GM23338 (cell line): Measurements from ENCODE around the gene ZDHHC11B. TPM values are rescaled to one million over a fixed set of nuclear protein-coding genes. Genes with fewer than 3 reads are reported as not detected.

Experiments used
- ATAC-seq: fragments of 200-7000 bp; cut with Tn5 transposase; 3 replicates; pipeline ENCODE4 v1.9.1; 2020
- DNase-seq: peaks from one replicate; pipeline ENCODE4 v3.0.0-alpha.2; 2015; ENCODE audit warnings: low spot score
- H2AFZ ChIP-seq: fragments of 200-600 bp; sonication (generic); 2 replicates; pipeline ENCODE4 v1.8.0; 2016; ENCODE audit warnings: antibody characterized with exemption, mild to moderate bottlenecking, moderate library complexity
- H3F3A ChIP-seq: fragments of 200-600 bp; sonication (generic); replicated peaks from 2 replicates; pipeline ENCODE4 v1.8.0; 2017; ENCODE audit warnings: antibody characterized with exemption, mixed run types, low read depth
- H3K27ac ChIP-seq: fragments of 200-600 bp; sonication (generic); 2 replicates; pipeline ENCODE4 v1.6.1; 2016; ENCODE audit warnings: low read depth
- H3K27me3 ChIP-seq: fragments of 200-600 bp; sonication (generic); 2 replicates; pipeline ENCODE4 v1.8.0; 2016; ENCODE audit warnings: mild to moderate bottlenecking, mixed run types, moderate library complexity; ENCODE audit not compliant: insufficient read depth
- H3K36me3 ChIP-seq: fragments of 200-600 bp; sonication (generic); 2 replicates; pipeline ENCODE4 v1.8.0; 2016; ENCODE audit warnings: mild to moderate bottlenecking; ENCODE audit not compliant: insufficient read depth
- H3K4me1 ChIP-seq: fragments of 200-600 bp; sonication (generic); 2 replicates; pipeline ENCODE4 v1.8.0; 2016; ENCODE audit warnings: mild to moderate bottlenecking, moderate library complexity; ENCODE audit not compliant: insufficient read depth
- H3K4me2 ChIP-seq: fragments of 200-600 bp; sonication (generic); 2 replicates; pipeline ENCODE4 v1.7.1; 2017; ENCODE audit warnings: mixed run types
- H3K4me3 ChIP-seq: fragments of 200-600 bp; sonication (generic); 2 replicates; pipeline ENCODE4 v1.6.1; 2016; ENCODE audit warnings: mixed run types
- H3K79me2 ChIP-seq: fragments of 200-600 bp; sonication (generic); replicated peaks from 2 replicates; pipeline ENCODE4 v1.8.0; 2017; ENCODE audit warnings: mild to moderate bottlenecking; ENCODE audit not compliant: insufficient read depth
- H3K9me2 ChIP-seq: fragments of 200-600 bp; sonication (generic); 2 replicates; pipeline ENCODE4 v1.8.0; 2017; ENCODE audit not compliant: insufficient read depth
- H4K20me1 ChIP-seq: fragments of 200-600 bp; sonication (generic); replicated peaks from 2 replicates; pipeline ENCODE4 v1.8.0; 2017; ENCODE audit warnings: mild to moderate bottlenecking; ENCODE audit not compliant: insufficient read depth
- H3K27ac Mint-ChIP-seq: 2 replicates; pipeline ENCODE4 v1.8.0; 2020; ENCODE audit warnings: inconsistent platforms, mild to moderate bottlenecking, moderate library complexity, mixed read lengths
- H3K27me3 Mint-ChIP-seq: 3 replicates; pipeline ENCODE4 v1.8.0; 2022; ENCODE audit warnings: low read depth, mild to moderate bottlenecking, moderate library complexity, mixed read lengths, inconsistent platforms; ENCODE audit not compliant: insufficient read depth, poor library complexity
- H3K36me3 Mint-ChIP-seq: 3 replicates; pipeline ENCODE4 v1.8.0; 2021; ENCODE audit warnings: low read depth, mild to moderate bottlenecking, inconsistent platforms, moderate library complexity, mixed read lengths
- H3K4me1 Mint-ChIP-seq: 3 replicates; pipeline ENCODE4 v1.8.0; 2020; ENCODE audit warnings: mild to moderate bottlenecking, inconsistent platforms, mixed read lengths
- H3K4me3 Mint-ChIP-seq: 3 replicates; pipeline ENCODE4 v1.8.0; 2021; ENCODE audit warnings: moderate library complexity, mild to moderate bottlenecking, inconsistent platforms, mixed read lengths
- H3K9me3 Mint-ChIP-seq: 3 replicates; pipeline ENCODE4 v1.8.0; 2020; ENCODE audit warnings: moderate library complexity, mild to moderate bottlenecking, inconsistent platforms, mixed read lengths
- CREB1 ChIP-seq: fragments of 250-450 bp; sonication (Bioruptor Pico); IDR thresholded peaks from 2 replicates; pipeline ENCODE4 v1.5.0; 2020; ENCODE audit warnings: low read depth, mild to moderate bottlenecking, moderate library complexity
- CTCF ChIP-seq, 2 experiments: fragments of 200-600 bp in 1 of 2; sonication (generic) in 1 of 2; conservative IDR thresholded peaks; 2 replicates each; pipeline versions ENCODE4 v1.5.1 to v1.6.1; 2016 to 2017; ENCODE audit warnings: antibody characterized with exemption in 2 of 2, low read depth in 2 of 2, mild to moderate bottlenecking in 2 of 2, moderate library complexity in 1 of 2
- EZH2 ChIP-seq: fragments of 200-600 bp; sonication (generic); IDR thresholded peaks from one replicate; pipeline ENCODE4 v1.8.0; 2017; ENCODE audit warnings: antibody characterized with exemption, mild to moderate bottlenecking, low read depth; ENCODE audit not compliant: unreplicated experiment
- EZH2phosphoT487 ChIP-seq: fragments of 200-600 bp; sonication (generic); IDR thresholded peaks from one replicate; pipeline ENCODE4 v1.8.1; 2018; ENCODE audit warnings: antibody characterized with exemption; ENCODE audit not compliant: unreplicated experiment
- JUNB ChIP-seq: IDR thresholded peaks from one replicate; pipeline ENCODE4 v1.6.1; 2016; ENCODE audit warnings: antibody characterized with exemption; ENCODE audit not compliant: unreplicated experiment
- NANOG ChIP-seq: IDR thresholded peaks from 2 replicates; pipeline ENCODE4 v1.6.1; 2016; ENCODE audit warnings: antibody characterized with exemption, borderline replicate concordance
- POLR2AphosphoS5 ChIP-seq: IDR thresholded peaks from 2 replicates; pipeline ENCODE4 v1.6.1; 2016; ENCODE audit warnings: antibody characterized with exemption, low read depth
- REST ChIP-seq: IDR thresholded peaks from one replicate; pipeline ENCODE4 v1.6.1; 2018; ENCODE audit warnings: antibody characterized with exemption; ENCODE audit not compliant: unreplicated experiment
- STAT1 ChIP-seq: IDR thresholded peaks from one replicate; pipeline ENCODE4 v1.6.1; 2016; ENCODE audit warnings: antibody characterized with exemption; ENCODE audit not compliant: unreplicated experiment
- ZNF114 ChIP-seq: fragments of 250-450 bp; sonication (Bioruptor Pico); IDR thresholded peaks from 2 replicates; pipeline ENCODE4 v1.5.0; 2020; ENCODE audit warnings: mild to moderate bottlenecking, moderate library complexity
- ZNF331 ChIP-seq: fragments of 250-450 bp; sonication (Bioruptor Pico); IDR thresholded peaks from 2 replicates; pipeline ENCODE4 v1.5.0; 2020; ENCODE audit warnings: low read depth, mild to moderate bottlenecking, moderate library complexity
- polyA plus RNA-seq: library from polyadenylated mRNA; unstranded; fragments of >200 nt; fragmentation: Nextera tagmentation; extraction: Ambion mirVana; gene quantifications from 2 replicates; pipeline ENCODE4 v1.2.1, GENCODE V29; 2016
- total RNA-seq: library from RNA; depleted of rRNA; stranded (reverse); fragments of >200 nt; shearing (Covaris generic); gene quantifications from 2 replicates; pipeline ENCODE4 v1.2.3, GENCODE V29; 2014

The ZDHHC11B gene
- total and polyA plus RNA-seq, 2 experiments from 2014 or later, result 0.89 to 1.2 TPM

DNA sequence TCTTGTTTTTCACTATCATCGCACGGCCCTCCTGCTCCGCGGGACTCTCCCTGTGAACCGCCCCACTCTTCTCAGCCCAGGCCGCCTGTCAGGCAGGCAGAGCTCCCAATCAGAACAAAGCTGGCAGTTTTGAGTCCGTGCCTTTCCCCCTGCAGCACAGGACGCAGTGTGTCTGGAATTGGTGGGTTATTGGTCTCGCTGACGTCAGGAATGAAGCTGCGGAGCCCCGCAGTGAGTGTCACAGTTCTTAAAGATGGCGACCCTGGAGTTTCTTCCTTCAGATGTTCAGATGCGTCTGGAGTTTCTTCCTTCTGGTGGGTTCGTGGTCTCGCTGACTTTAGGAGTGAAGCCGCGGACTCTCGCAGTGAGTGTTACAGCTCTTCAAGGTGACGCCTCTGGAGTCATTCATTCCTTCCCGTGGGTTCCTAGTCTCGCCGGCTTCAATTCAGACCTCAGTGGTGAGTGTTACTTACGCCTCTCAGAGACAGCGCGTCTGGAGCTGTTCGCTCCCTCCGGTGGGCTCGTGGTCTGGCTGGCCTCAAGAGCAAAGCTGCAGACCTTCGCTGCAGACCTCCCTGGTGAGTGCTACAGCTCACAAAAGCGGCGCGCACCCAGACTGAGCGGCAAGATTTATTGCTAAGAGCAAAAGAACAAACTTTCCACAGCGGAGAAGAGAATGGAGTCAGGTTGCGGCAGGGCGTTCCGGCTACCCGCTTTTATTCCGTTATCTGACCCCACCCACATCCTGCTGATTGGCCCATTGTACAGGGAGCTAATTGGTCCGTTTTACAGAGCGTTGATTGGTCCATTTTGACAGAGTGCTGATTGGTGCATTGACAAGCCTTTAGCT is 7.4 kb downstream of the ZDHHC11B start (continued):
- TF ChIP-seq REST (no peak), ZNF114 (no peak), EZH2phosphoT487 (no peak), POLR2AphosphoS5 (no peak)

DNA sequence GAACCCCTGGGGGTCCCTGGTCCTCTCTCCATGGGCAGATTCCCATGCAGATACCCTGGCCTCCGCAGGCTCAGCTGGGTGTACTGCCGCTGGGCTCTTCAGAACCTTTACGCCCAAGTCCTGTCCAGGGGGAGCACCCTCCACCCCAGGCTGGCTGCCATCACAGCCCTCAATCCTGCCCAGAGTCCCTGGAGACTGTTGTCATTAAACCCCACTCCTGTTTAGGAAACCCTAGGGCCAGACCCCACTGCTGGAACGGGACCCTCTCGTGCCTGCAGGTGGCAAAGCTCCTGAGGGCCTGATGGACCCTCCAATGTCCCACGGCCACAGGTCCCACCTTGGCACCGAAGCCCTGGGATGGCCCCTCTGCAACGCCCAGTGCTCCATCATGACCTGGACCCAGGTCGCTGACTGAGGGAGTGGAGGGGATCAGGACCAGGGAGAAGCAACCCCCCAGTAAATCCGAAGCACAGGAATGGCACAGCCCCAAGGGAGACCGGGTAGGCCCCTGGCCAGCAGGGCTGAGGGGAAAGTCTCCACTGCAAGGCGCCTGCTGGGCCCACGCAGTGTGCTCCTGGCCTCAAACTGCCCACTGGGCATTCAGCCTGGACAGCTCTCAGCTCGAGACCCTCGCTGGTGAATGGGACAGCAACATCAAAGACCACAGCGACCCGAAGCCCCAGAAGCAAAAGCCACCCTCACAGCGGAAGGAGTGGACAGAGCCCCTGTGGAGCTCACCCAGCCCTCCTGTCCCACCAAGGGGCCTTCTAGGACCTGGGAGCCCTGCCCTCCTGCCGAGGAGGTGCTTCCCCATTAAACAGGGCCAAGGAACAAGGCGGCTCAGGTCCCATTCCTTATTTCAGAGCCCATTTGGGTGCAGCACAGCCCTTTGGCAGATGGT is 8.3 kb downstream of the ZDHHC11B start:
- Histone ChIP-seq H3K27ac (no peak overlapping the region), H3K9me2 (no peaks in the 10 kb centered on the region), H3K4me3 (no peak overlapping the region), H3F3A (no peaks in the 10 kb centered on the region), H3K27me3 (no peaks in the 10 kb centered on the region), H3K4me2 (no peak overlapping the region), H4K20me1 (no peaks in the 10 kb centered on the region), H3K79me2 (no peaks in the 10 kb centered on the region), H3K36me3 (no peaks in the 10 kb centered on the region), H2AFZ (no peak overlapping the region), H3K4me1 (no peaks in the 10 kb centered on the region)
- no peaks in the 10 kb centered on the region; the same call in 2 of the 3 replicates for H3K9me3 Mint-ChIP-seq
- DNase-seq (no peak), ATAC-seq (no peak)
- no peak overlapping the region for H3K27ac Mint-ChIP-seq
- H3K36me3 Mint-ChIP-seq, result peaks cover 5% of the 10 kb centered on the region; the same call in 2 of the 3 replicates
- H3K27me3 Mint-ChIP-seq, result peaks cover 3% of the 10 kb centered on the region
- no peak overlapping the region for H3K4me3 Mint-ChIP-seq
- H3K4me1 Mint-ChIP-seq, result peaks cover 2% of the 10 kb centered on the region; the same call in 2 of the 3 replicates
- no peak for TF ChIP-seq CTCF (conservative IDR thresholded peaks at IDR 0.05; ENCODE audit: low read depth in 2 of 2)
- no peak for TF ChIP-seq CREB1 (CRISPR knock-in tag)
- no peak for TF ChIP-seq ZNF114
- no peak for TF ChIP-seq STAT1
- no peak for TF ChIP-seq JUNB
- no peak for TF ChIP-seq NANOG
- TF ChIP-seq ZNF331, result no peak
- no peak for TF ChIP-seq EZH2
